Stimulated activated naive CD8-positive, alpha-beta T cell treated with anti-CD3 and anti-CD28 coated beads, Interleukin-15, amount 100 ng/mL, for 72 hours (primary cell): ENCODE measurements around the gene DCX.
A peak's percentile ranks its signal among the peaks of the same experiment; 100 is the strongest.

Experiments used
- ATAC-seq: fragments of 150-1000 bp; cut with Tn5 transposase; 2 replicates; pipeline ENCODE4 v1.10.0; 2021; ENCODE audit warnings: mild to moderate bottlenecking, moderate library complexity
- DNase-seq, 2 donors: peaks; one replicate each; pipeline ENCODE4 v3.0.0; 2021 to 2022
- H3K27ac Mint-ChIP-seq, 2 donors: one replicate each; pipeline ENCODE4 v1.8.0; 2022; ENCODE audit warnings: mild to moderate bottlenecking in 2 of 2, mixed read lengths in 2 of 2, moderate library complexity in 2 of 2
- H3K27me3 Mint-ChIP-seq: one replicate; pipeline ENCODE4 v1.8.0; 2022; ENCODE audit warnings: mixed read lengths
- H3K4me1 Mint-ChIP-seq: one replicate; pipeline ENCODE4 v1.8.0; 2022; ENCODE audit warnings: mild to moderate bottlenecking, mixed read lengths
- H3K4me3 Mint-ChIP-seq, 2 donors: one replicate each; pipeline ENCODE4 v1.8.0; 2022; ENCODE audit warnings: mild to moderate bottlenecking in 2 of 2, mixed read lengths in 2 of 2, moderate library complexity in 1 of 2
- H3K9me3 Mint-ChIP-seq, 2 donors: one replicate each; pipeline ENCODE4 v1.8.0; 2022; ENCODE audit warnings: mixed read lengths in 2 of 2

The DCX gene

GRCh38 chrX:111386615-111387233 lies 25.3 kb downstream of the DCX start:
- Mint-ChIP-seq H3K4me1 (no peaks in the 10 kb centered on the region), H3K27me3 (no peaks in the 10 kb centered on the region), H3K27ac (no peak overlapping the region), H3K4me3 (no peak overlapping the region), H3K9me3 (no peaks in the 10 kb centered on the region)
- DNase-seq (no peak), ATAC-seq (no peak)

- H3K9me3 Mint-ChIP-seq: no peaks in the 10 kb centered on the region
- H3K4me3 Mint-ChIP-seq: no peak overlapping the region
- no peak for DNase-seq
- no peaks in the 10 kb centered on the region for H3K27me3 Mint-ChIP-seq
- H3K4me1 Mint-ChIP-seq: no peaks in the 10 kb centered on the region
- no peak overlapping the region for H3K27ac Mint-ChIP-seq
- no peak for ATAC-seq
These were observed 25.9 kb downstream of the DCX start for GRCh38 chrX:111386077-111386476.

- Mint-ChIP-seq H3K4me1 (no peaks in the 10 kb centered on the region), H3K27me3 (no peaks in the 10 kb centered on the region), H3K4me3 (no peak overlapping the region), H3K27ac (no peak overlapping the region), H3K9me3 (no peaks in the 10 kb centered on the region)
- no peak for DNase-seq
- no peak for ATAC-seq
These were observed 29.7 kb downstream of the DCX start for GRCh38 chrX:111382277-111382676.

GRCh38 chrX:111376897-111377578 lies 35.0 kb downstream of the DCX start:
- no peak overlapping the region for H3K4me3 Mint-ChIP-seq
- ATAC-seq (no peak), DNase-seq (no peak)
- H3K4me1 Mint-ChIP-seq: no peaks in the 10 kb centered on the region
- no peaks in the 10 kb centered on the region for H3K27me3 Mint-ChIP-seq
- H3K27ac Mint-ChIP-seq: no peak overlapping the region
- no peaks in the 10 kb centered on the region for H3K9me3 Mint-ChIP-seq

GRCh38 chrX:111376486-111376885 lies 35.5 kb downstream of the DCX start:
- no peaks in the 10 kb centered on the region for H3K9me3 Mint-ChIP-seq
- H3K27me3 Mint-ChIP-seq: no peaks in the 10 kb centered on the region

GRCh38 chrX:111375747-111376146 lies 36.2 kb downstream of the DCX start:
- Mint-ChIP-seq H3K27ac (no peak overlapping the region), H3K27me3 (no peaks in the 10 kb centered on the region), H3K4me1 (no peaks in the 10 kb centered on the region), H3K9me3 (no peaks in the 10 kb centered on the region), H3K4me3 (no peak overlapping the region)
- no peak for ATAC-seq
- no peak for DNase-seq

More at GRCh38 chrX:111376486-111376885, 35.5 kb downstream of the DCX start:
- H3K4me3 Mint-ChIP-seq: no peak overlapping the region
- DNase-seq: no peak
- H3K4me1 Mint-ChIP-seq: no peaks in the 10 kb centered on the region
- ATAC-seq: no peak
- no peak overlapping the region for H3K27ac Mint-ChIP-seq

GRCh38 chrX:111372086-111372485 lies 39.9 kb downstream of the DCX start:
- Mint-ChIP-seq H3K27me3 (no peaks in the 10 kb centered on the region), H3K4me1 (no peaks in the 10 kb centered on the region), H3K27ac (no peak overlapping the region), H3K9me3 (no peaks in the 10 kb centered on the region), H3K4me3 (no peak overlapping the region)
- DNase-seq (no peak), ATAC-seq (no peak)

GRCh38 chrX:111365770-111366325 lies 46.1 kb downstream of the DCX start:
- no peak for DNase-seq
- no peak overlapping the region for H3K4me3 Mint-ChIP-seq
- H3K27ac Mint-ChIP-seq: no peak overlapping the region
- no peaks in the 10 kb centered on the region for H3K9me3 Mint-ChIP-seq
- no peak for ATAC-seq
- H3K27me3 Mint-ChIP-seq: no peaks in the 10 kb centered on the region
- H3K4me1 Mint-ChIP-seq: no peaks in the 10 kb centered on the region

GRCh38 chrX:111363741-111364140 lies 48.3 kb downstream of the DCX start:
- ATAC-seq (no peak), DNase-seq (no peak)
- Mint-ChIP-seq H3K27me3 (no peaks in the 10 kb centered on the region), H3K4me3 (no peak overlapping the region), H3K27ac (no peak overlapping the region), H3K9me3 (no peaks in the 10 kb centered on the region), H3K4me1 (no peaks in the 10 kb centered on the region)

GRCh38 chrX:111361751-111362150 lies 50.2 kb downstream of the DCX start:
- ATAC-seq: no peak
- Mint-ChIP-seq H3K4me1 (no peaks in the 10 kb centered on the region), H3K4me3 (no peak overlapping the region), H3K27ac (no peak overlapping the region), H3K27me3 (no peaks in the 10 kb centered on the region), H3K9me3 (no peaks in the 10 kb centered on the region)
- no peak for DNase-seq

GRCh38 chrX:111360839-111361238 lies 51.2 kb downstream of the DCX start:
- Mint-ChIP-seq H3K4me1 (no peaks in the 10 kb centered on the region), H3K9me3 (no peaks in the 10 kb centered on the region), H3K27ac (no peak overlapping the region), H3K27me3 (no peaks in the 10 kb centered on the region), H3K4me3 (no peak overlapping the region)
- ATAC-seq (no peak), DNase-seq (no peak)

- Mint-ChIP-seq H3K4me3 (no peak overlapping the region), H3K27me3 (no peaks in the 10 kb centered on the region), H3K27ac (no peak overlapping the region), H3K4me1 (no peaks in the 10 kb centered on the region), H3K9me3 (no peaks in the 10 kb centered on the region)
- ATAC-seq: no peak
- DNase-seq: no peak
These were observed 56.4 kb downstream of the DCX start for GRCh38 chrX:111355523-111356115.

- Mint-ChIP-seq H3K4me3 (no peak overlapping the region), H3K9me3 (no peaks in the 10 kb centered on the region), H3K27ac (no peak overlapping the region)
These were observed 57.5 kb downstream of the DCX start for GRCh38 chrX:111354496-111354895.

GRCh38 chrX:111353793-111354192 lies 58.2 kb downstream of the DCX start:
- no peak overlapping the region for H3K4me3 Mint-ChIP-seq
- H3K27me3 Mint-ChIP-seq: no peaks in the 10 kb centered on the region
- no peak for DNase-seq
- no peak for ATAC-seq
- H3K27ac Mint-ChIP-seq: no peak overlapping the region
- H3K4me1 Mint-ChIP-seq: no peaks in the 10 kb centered on the region
- no peaks in the 10 kb centered on the region for H3K9me3 Mint-ChIP-seq

More at GRCh38 chrX:111354496-111354895, 57.5 kb downstream of the DCX start:
- Mint-ChIP-seq H3K27me3 (no peaks in the 10 kb centered on the region), H3K4me1 (no peaks in the 10 kb centered on the region)
- DNase-seq (no peak), ATAC-seq (no peak)

GRCh38 chrX:111352424-111352823 lies 59.6 kb downstream of the DCX start:
- no peak for DNase-seq
- no peaks in the 10 kb centered on the region for H3K27me3 Mint-ChIP-seq

GRCh38 chrX:111349934-111350333 lies 62.1 kb downstream of the DCX start:
- Mint-ChIP-seq H3K27ac (peak overlapping the region in 1 of 2 donors; percentile 9), H3K9me3 (peaks cover 4 to 6% of the 10 kb centered on the region in 2 donors), H3K27me3 (no peaks in the 10 kb centered on the region), H3K4me1 (no peaks in the 10 kb centered on the region), H3K4me3 (no peak overlapping the region)
- DNase-seq (no peak), ATAC-seq (no peak)

More at GRCh38 chrX:111352424-111352823, 59.6 kb downstream of the DCX start:
- H3K27ac Mint-ChIP-seq: no peak overlapping the region
- H3K9me3 Mint-ChIP-seq: no peaks in the 10 kb centered on the region
- no peaks in the 10 kb centered on the region for H3K4me1 Mint-ChIP-seq
- H3K4me3 Mint-ChIP-seq: no peak overlapping the region
- no peak for ATAC-seq
